ENCODE measurements around the gene RNASE12. TPM values are rescaled to one million over a fixed set of nuclear protein-coding genes. Genes with fewer than 3 reads are reported as not detected.

Gene RNASE12
- total and polyA plus RNA-seq, 9 of the 15 experiments (the other 6 are each of a cell fraction or from before 2014, with no cell fraction given) = 0.24 TPM; not detected in 8

- TF ChIP-seq POLR2B (IDR thresholded peaks at IDR 0.05; ENCODE audit: low read depth, partially characterized antibody) (no peak), TFAM (CRISPR knock-in tag; conservative IDR thresholded peaks at IDR 0.05) (no peak), ZNF696 (CRISPR knock-in tag; conservative IDR thresholded peaks at IDR 0.05) (no peak), CBX2 (IDR thresholded peaks at IDR 0.05; ENCODE audit: insufficient read depth, low read length, poor library complexity, severe bottlenecking) (no peak), ZNF3 (CRISPR knock-in tag; IDR thresholded peaks at IDR 0.05) (no peak), SRSF7 (optimal IDR thresholded peaks at IDR 0.05; ENCODE audit: low read depth, low read length) (no peak), NFIX (CRISPR knock-in tag; IDR thresholded peaks at IDR 0.05; ENCODE audit: low read depth) (no peak), CC2D1A (IDR thresholded peaks at IDR 0.05) (no peak), MITF (IDR thresholded peaks at IDR 0.05) (no peak), CHAMP1 (IDR thresholded peaks at IDR 0.05) (no peak), JUNB (CRISPR knock-in tag; conservative IDR thresholded peaks at IDR 0.05) (no peak), CHCHD3 (CRISPR knock-in tag; IDR thresholded peaks at IDR 0.05) (no peak), SIN3B (IDR thresholded peaks at IDR 0.05; ENCODE audit: low read depth) (no peak)
- TF ChIP-seq, protein P1, sequence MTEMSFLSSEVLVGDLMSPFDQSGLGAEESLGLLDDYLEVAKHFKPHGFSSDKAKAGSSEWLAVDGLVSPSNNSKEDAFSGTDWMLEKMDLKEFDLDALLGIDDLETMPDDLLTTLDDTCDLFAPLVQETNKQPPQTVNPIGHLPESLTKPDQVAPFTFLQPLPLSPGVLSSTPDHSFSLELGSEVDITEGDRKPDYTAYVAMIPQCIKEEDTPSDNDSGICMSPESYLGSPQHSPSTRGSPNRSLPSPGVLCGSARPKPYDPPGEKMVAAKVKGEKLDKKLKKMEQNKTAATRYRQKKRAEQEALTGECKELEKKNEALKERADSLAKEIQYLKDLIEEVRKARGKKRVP (CRISPR knock-in tag; IDR thresholded peaks at IDR 0.05) = no peak
- TF ChIP-seq, protein P2, sequence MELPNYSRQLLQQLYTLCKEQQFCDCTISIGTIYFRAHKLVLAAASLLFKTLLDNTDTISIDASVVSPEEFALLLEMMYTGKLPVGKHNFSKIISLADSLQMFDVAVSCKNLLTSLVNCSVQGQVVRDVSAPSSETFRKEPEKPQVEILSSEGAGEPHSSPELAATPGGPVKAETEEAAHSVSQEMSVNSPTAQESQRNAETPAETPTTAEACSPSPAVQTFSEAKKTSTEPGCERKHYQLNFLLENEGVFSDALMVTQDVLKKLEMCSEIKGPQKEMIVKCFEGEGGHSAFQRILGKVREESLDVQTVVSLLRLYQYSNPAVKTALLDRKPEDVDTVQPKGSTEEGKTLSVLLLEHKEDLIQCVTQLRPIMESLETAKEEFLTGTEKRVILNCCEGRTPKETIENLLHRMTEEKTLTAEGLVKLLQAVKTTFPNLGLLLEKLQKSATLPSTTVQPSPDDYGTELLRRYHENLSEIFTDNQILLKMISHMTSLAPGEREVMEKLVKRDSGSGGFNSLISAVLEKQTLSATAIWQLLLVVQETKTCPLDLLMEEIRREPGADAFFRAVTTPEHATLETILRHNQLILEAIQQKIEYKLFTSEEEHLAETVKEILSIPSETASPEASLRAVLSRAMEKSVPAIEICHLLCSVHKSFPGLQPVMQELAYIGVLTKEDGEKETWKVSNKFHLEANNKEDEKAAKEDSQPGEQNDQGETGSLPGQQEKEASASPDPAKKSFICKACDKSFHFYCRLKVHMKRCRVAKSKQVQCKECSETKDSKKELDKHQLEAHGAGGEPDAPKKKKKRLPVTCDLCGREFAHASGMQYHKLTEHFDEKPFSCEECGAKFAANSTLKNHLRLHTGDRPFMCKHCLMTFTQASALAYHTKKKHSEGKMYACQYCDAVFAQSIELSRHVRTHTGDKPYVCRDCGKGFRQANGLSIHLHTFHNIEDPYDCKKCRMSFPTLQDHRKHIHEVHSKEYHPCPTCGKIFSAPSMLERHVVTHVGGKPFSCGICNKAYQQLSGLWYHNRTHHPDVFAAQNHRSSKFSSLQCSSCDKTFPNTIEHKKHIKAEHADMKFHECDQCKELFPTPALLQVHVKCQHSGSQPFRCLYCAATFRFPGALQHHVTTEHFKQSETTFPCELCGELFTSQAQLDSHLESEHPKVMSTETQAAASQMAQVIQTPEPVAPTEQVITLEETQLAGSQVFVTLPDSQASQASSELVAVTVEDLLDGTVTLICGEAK (IDR thresholded peaks at IDR 0.05) = no peak
- TF ChIP-seq, protein P2 (CRISPR knock-in tag; IDR thresholded peaks at IDR 0.05) = no peak
Measured at GRCh38 chr14:20580242-20580641, 10.9 kb downstream of the RNASE12 start (continued).

Measured in K562 (cell line).